PC-3 (cell line): ENCODE data around the gene PCED1B.

ENCODE experiments used
- CTCF ChIP-seq: fragments of 300-600 bp; sonication (generic); conservative IDR thresholded peaks from 2 replicates; pipeline ENCODE4 v1.5.1; 2017; ENCODE audit warnings: antibody characterized with exemption, low read depth, mild to moderate bottlenecking, low read length
- EZH2 ChIP-seq: fragments of 300-600 bp; sonication (generic); IDR thresholded peaks from one replicate; pipeline ENCODE4 v1.6.1; 2017; ENCODE audit warnings: antibody characterized with exemption, mild to moderate bottlenecking, low read length; ENCODE audit not compliant: unreplicated experiment
- EZH2phosphoT487 ChIP-seq: fragments of 300-600 bp; sonication (generic); IDR thresholded peaks from 2 replicates; pipeline ENCODE4 v1.6.1; 2018; ENCODE audit warnings: mild to moderate bottlenecking, antibody characterized with exemption, low read length, borderline replicate concordance

GRCh38 chr12:47272412-47273190 lies 193.2 kb downstream of the PCED1B start:
- TF ChIP-seq EZH2 (no peak), CTCF (no peak), EZH2phosphoT487 (no peak)
